Activated naive CD8-positive, alpha-beta T cell treated with anti-CD3 and anti-CD28 coated beads, Interleukin-2, amount 10 ng/mL, durations not matched to agents 7 days and 5 days (primary cell): ENCODE measurements around the gene INKA2. TPM values are rescaled to one million over a fixed set of nuclear protein-coding genes. Genes with fewer than 3 reads are reported as not detected.

ENCODE experiments used
- ATAC-seq: fragments of 150-1000 bp; cut with Tn5 transposase; one replicate; pipeline ENCODE4 v1.10.0; 2021; ENCODE audit warnings: low read depth, moderate library complexity
- POLR2A ChIA-PET: fragments of 350-600 bp; sonication (Branson Sonifier 250); formaldehyde crosslinking; loops from one replicate; lab custom pipeline; 2021; ENCODE audit warnings: antibody characterized with exemption; lab: Charles Lee
- DNase-seq: peaks from one replicate; pipeline ENCODE4 v3.0.0; 2021
- H3K27ac Mint-ChIP-seq: one replicate; pipeline ENCODE4 v1.8.0; 2022; ENCODE audit warnings: mild to moderate bottlenecking, mixed read lengths
- H3K27me3 Mint-ChIP-seq: one replicate; pipeline ENCODE4 v1.8.0; 2022; ENCODE audit warnings: mild to moderate bottlenecking, moderate library complexity, mixed read lengths
- H3K36me3 Mint-ChIP-seq: one replicate; pipeline ENCODE4 v1.8.0; 2021; ENCODE audit warnings: mild to moderate bottlenecking, mixed read lengths
- H3K4me1 Mint-ChIP-seq: one replicate; pipeline ENCODE4 v1.8.0; 2021; ENCODE audit warnings: mixed read lengths
- H3K4me3 Mint-ChIP-seq: one replicate; pipeline ENCODE4 v1.8.0; 2022; ENCODE audit warnings: mild to moderate bottlenecking, moderate library complexity, mixed read lengths
- H3K9me3 Mint-ChIP-seq: one replicate; pipeline ENCODE4 v1.8.0; 2021; ENCODE audit warnings: mixed read lengths
- total RNA-seq, 2 experiments: library from RNA; stranded (reverse); gene quantifications; one replicate each; pipeline ENCODE4 v1.2.3, GENCODE V29; 2021

Gene INKA2
- total RNA-seq, 2 experiments from 2014 or later = 1.6 to 2.0 TPM

DNA sequence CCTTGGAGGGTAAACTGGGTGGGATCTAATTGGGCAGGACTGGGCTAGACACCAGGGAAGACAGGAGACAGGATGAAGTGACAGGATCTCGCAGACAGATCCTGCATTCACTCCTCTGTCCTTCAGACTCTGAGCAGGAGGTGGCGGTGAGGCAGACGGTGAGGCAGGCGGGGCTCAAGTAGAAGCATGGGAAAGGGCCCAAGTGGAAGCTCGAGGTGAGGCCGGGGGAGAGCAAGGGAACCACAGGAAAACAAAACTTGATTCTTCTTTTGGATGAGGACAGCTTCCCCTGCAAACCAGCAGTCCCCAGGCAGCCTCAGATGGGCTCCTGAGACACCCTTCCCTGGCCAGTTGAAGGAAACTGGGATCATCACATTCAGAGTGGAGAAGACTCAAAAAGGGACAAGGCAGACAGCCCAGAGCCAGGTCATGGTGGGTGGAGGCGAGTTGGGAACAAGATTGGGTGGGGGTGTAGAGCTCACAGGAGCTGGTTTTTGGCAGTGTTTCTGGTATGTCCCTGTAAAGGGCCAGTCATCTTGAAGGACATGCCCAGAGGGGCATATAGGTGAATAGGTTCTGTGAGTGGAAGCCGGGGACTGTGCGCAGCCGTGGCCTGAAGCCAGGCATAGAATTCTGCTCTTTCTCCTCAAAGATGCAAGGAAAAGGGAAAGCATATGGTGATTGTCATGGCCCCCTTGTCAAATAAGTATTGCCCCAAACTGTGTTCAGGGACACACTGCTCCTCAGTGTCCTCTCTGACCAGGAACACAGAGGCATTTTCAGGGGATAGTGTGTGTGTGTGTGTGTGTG, 18.0 kb downstream of the INKA2 start:
- ATAC-seq = no peak
- Mint-ChIP-seq H3K9me3 (no peaks in the 10 kb centered on the region), H3K4me1 (peaks cover 5% of the 10 kb centered on the region), H3K4me3 (no peak overlapping the region), H3K27me3 (no peaks in the 10 kb centered on the region), H3K36me3 (peaks cover 12% of the 10 kb centered on the region), H3K27ac (no peak overlapping the region)
- no peak for DNase-seq
- POLR2A ChIA-PET = no interaction called here

DNA sequence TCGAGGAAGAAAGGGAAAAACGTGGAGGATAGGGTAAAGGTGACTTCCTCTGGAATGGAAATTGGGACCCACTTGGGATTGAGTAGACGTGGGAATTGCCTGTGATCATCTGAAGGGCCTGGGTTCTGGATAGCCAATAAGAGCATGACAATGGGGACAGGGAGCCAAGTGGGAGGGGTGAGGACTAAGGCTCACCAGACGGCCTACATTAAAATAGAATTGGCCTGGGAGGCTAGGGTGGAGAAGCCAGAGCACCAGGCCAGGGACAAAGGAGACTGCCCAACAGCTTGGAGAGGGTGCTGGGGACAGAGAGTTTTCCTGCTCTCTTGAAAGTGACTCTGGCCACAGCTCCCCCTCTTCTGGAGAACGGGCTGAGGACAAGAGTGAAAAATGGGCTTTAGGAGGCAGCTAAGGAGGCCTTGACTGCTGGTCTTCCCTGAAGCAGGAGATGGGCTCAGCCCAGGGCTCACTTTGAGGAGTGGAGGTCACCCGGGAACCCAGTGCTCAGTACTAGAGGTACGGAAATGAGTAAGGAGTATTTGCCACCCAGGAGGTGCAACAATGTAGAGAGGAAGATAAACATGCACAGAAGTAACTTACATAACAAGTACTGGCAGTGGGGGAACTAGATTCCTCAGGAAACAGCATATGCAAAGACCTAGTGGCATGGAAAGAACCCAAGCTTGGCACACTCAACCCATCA, 18.8 kb downstream of the INKA2 start:
- Mint-ChIP-seq H3K36me3 (peaks cover 12% of the 10 kb centered on the region), H3K27me3 (no peaks in the 10 kb centered on the region), H3K9me3 (no peaks in the 10 kb centered on the region), H3K4me1 (peaks cover 5% of the 10 kb centered on the region), H3K27ac (no peak overlapping the region), H3K4me3 (no peak overlapping the region)
- no peak for ATAC-seq
- no peak for DNase-seq
- POLR2A ChIA-PET = no interaction called here

DNA sequence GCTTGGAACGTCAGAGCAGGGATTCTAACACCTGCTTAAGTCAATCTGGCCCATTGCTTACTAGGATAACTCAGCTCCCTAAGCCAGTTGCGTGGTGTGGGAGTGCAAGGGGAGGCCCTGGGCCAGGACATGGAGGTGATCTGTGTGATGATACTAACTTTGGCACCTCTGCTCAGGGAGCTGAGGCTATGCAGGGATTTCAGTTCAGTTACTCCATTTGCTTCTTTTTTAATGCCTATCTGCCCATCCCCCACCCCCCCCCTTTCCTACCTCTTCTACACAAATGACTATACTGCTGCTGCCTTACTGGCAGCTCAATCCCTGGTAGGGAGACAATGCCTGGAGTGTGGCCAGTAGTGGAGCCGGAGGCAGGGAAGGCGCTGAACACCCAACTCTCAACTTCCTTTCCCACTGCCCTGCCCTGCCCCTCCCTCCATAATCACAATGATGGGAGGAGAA, 19.5 kb downstream of the INKA2 start:
- POLR2A ChIA-PET = no interaction called here
- H3K27ac Mint-ChIP-seq = no peak overlapping the region
- no peak for ATAC-seq

DNA sequence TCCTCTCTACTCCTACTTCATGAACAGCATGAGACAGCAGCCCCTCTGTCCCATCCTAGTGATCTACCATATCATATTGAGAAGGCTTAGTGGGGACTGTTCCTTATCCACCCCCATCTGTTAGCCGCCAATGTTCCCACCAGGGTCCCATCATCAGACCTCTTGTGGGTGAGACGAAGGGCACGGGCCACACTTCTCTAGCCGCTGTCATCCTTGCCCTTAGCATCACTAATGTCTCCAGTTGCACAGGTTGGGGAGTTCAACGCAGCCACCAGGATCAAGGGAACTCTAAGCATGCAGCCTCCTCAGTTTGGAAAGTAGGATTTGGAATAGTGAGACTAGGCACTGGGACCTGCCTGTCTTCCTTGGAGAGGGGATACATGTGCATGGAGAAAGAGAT, 20.1 kb downstream of the INKA2 start:
- ATAC-seq (no peak), DNase-seq (no peak)
- POLR2A ChIA-PET = no interaction called here
- Mint-ChIP-seq H3K9me3 (no peaks in the 10 kb centered on the region), H3K27ac (no peak overlapping the region), H3K36me3 (peaks cover 13% of the 10 kb centered on the region), H3K27me3 (no peaks in the 10 kb centered on the region), H3K4me3 (no peak overlapping the region), H3K4me1 (peaks cover 5% of the 10 kb centered on the region)

More for the DNA sequence above, 19.5 kb downstream of the INKA2 start:
- peaks cover 5% of the 10 kb centered on the region for H3K4me1 Mint-ChIP-seq
- H3K9me3 Mint-ChIP-seq = no peaks in the 10 kb centered on the region
- no peak for DNase-seq
- no peaks in the 10 kb centered on the region for H3K27me3 Mint-ChIP-seq
- peaks cover 13% of the 10 kb centered on the region for H3K36me3 Mint-ChIP-seq
- H3K4me3 Mint-ChIP-seq = no peak overlapping the region

DNA sequence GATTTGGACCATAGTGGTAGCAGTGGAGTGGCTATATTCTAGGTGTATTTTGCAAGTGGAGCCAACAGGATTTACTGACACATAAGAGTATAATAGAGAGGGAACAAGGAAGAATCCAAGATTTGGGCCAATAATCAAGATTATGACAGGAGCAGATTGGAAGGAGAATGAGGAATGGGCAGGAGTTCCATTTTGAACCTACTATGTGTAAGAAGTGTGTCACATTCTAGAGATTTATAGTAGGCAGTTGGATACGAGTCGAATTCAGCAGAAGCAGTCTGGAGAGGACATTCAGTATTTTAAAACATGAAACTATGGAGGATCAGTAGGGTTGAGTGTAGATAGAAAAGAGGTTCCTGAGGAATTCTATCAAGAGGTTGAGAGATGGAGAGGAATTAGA, 21.7 kb downstream of the INKA2 start:
- no peak overlapping the region for H3K27ac Mint-ChIP-seq
- no peak for ATAC-seq
- DNase-seq = no peak
- peaks cover 13% of the 10 kb centered on the region for H3K36me3 Mint-ChIP-seq
- POLR2A ChIA-PET = no interaction called here
- H3K4me1 Mint-ChIP-seq = peaks cover 4% of the 10 kb centered on the region
- H3K9me3 Mint-ChIP-seq = no peaks in the 10 kb centered on the region
- no peak overlapping the region for H3K4me3 Mint-ChIP-seq
- no peaks in the 10 kb centered on the region for H3K27me3 Mint-ChIP-seq

DNA sequence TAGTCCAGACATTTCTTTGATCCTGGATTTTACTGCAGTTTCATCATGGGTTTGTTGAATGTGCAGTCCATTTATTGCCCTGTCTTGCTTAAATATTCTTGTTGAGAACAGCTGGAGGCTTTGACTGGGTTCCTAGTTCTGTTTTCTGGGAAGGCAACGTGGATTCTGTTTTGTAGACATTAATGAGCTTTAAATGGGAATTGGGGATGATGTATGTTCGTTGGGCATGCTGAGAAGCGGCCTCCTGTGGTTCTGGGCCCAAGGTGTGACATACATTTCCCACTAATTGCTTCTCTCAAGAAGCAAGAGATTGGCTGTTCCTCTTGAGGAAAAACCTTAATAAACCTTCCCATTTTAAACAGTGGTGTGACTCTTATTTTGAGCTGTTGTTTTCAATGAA, 22.9 kb downstream of the INKA2 start:
- peaks cover 13% of the 10 kb centered on the region for H3K36me3 Mint-ChIP-seq
- no peak overlapping the region for H3K27ac Mint-ChIP-seq
- no peak overlapping the region for H3K4me3 Mint-ChIP-seq
- no peaks in the 10 kb centered on the region for H3K27me3 Mint-ChIP-seq
- peaks cover 4% of the 10 kb centered on the region for H3K4me1 Mint-ChIP-seq
- POLR2A ChIA-PET = no interaction called here
- H3K9me3 Mint-ChIP-seq = no peaks in the 10 kb centered on the region
- DNase-seq (no peak), ATAC-seq (no peak)

DNA sequence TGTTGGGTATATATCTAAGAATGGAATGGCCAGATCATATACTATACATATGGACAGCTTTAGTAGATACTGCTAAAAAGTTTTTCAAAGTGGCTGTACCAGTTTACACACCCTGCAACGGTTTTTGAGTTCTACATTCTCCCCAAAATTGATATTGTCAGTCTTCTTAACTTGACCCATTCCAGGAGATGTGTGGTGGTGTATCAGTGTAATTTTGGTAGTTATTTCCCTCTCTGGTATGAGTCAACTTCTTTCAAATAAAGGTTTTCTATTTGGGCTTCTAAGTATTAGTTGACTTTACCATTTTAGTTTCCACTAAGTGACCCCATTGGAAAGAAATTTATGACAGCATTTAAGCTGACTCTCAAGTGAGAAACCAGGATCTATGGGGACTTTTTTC, 29.2 kb downstream of the INKA2 start:
- ATAC-seq (no peak), DNase-seq (no peak)
- Mint-ChIP-seq H3K9me3 (no peaks in the 10 kb centered on the region), H3K36me3 (peaks cover 8% of the 10 kb centered on the region), H3K27me3 (no peaks in the 10 kb centered on the region), H3K27ac (no peak overlapping the region), H3K4me1 (peaks cover 2% of the 10 kb centered on the region), H3K4me3 (no peak overlapping the region)
- POLR2A ChIA-PET = no interaction called here

DNA sequence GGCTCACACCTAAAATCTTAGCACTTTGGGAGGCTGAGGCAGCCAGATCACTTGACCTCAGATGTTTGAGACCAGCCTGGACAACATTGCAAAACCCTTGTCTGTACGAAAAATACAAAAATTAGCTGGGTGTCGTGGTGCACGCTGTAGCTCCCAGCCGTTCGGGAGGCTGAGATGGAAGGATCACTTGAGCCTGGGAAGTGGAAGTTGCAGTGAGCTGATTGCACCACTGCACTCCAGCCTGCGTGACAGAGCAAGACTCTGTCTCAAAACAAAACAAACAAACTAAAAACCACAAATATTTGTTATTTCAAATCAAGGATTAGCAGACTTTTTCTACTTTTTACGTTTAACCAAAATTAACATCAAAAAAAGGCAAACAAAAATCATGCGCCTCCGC, 31.3 kb downstream of the INKA2 start:
- Mint-ChIP-seq H3K4me1 (peaks cover 5% of the 10 kb centered on the region), H3K27ac (peak overlapping the region; percentile 68), H3K9me3 (no peaks in the 10 kb centered on the region), H3K4me3 (no peak overlapping the region), H3K27me3 (no peaks in the 10 kb centered on the region), H3K36me3 (peaks cover 16% of the 10 kb centered on the region)
- no peak for ATAC-seq
- no peak for DNase-seq
- POLR2A ChIA-PET = no interaction called here

DNA sequence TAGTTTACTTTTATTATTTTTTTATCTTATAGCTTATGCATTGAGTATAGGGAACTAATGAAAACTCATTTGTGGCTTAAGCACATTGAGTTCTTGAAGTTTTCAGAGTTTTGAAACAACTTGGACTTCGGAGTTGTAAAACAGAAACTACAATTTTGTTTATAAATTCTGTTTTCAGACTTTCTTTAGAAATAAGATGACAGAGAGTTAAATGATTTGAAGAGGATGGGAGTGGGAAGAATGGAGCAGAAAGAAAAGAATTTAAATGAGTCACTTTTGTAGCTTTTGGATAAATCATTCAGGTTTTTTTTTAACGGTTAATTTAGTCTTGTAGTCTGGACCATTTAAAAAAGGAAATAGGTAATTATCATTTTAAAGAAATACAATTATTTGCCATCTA, 32.3 kb downstream of the INKA2 start:
- DNase-seq (no peak), ATAC-seq (no peak)
- POLR2A ChIA-PET = no interaction called here
- Mint-ChIP-seq H3K4me1 (peaks cover 7% of the 10 kb centered on the region), H3K27ac (peak overlapping the region; percentile 34), H3K36me3 (peaks cover 21% of the 10 kb centered on the region), H3K4me3 (no peak overlapping the region), H3K9me3 (no peaks in the 10 kb centered on the region), H3K27me3 (no peaks in the 10 kb centered on the region)

DNA sequence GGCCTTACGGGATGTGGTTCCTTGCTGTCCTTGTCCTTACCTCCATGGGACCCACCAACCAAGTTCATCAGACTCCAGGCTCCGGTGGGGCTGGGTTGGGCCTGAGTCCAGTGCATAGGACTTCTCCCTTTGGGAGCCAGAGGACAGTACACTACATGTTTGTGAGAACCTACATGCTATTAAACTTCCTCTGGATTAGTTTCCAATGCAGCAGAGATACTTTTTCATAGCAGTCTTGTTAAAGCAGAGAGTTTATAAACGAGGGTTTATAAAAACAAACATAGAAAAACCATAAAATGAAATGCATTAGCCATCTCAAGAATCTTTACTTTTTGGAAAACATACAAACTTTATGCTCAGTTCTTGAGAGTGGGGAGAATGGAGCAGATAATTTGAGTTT, 33.4 kb downstream of the INKA2 start:
- H3K36me3 Mint-ChIP-seq = peaks cover 29% of the 10 kb centered on the region

DNA sequence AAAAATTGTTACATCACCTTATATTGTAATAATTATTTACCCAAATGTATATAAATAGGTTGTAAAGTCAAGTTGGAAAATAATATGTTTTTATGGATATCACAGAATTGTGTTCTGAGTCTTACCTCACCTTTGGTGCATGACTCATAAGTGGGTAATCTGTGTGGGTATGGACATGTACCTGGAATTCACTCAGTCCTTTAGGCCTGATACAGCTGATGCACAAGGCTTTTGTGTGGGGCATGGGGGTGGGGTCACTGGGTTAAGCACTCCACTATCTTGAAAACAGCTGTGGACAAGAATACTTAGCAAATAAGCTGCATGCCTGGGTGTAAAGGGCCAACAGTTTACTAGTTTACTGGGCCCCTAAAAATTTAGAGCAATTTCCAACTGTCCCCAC, 34.4 kb downstream of the INKA2 start:
- H3K36me3 Mint-ChIP-seq = peaks cover 39% of the 10 kb centered on the region
- POLR2A ChIA-PET = no interaction called here
- no peaks in the 10 kb centered on the region for H3K9me3 Mint-ChIP-seq
- peaks cover 10% of the 10 kb centered on the region for H3K4me1 Mint-ChIP-seq
- no peak overlapping the region for H3K27ac Mint-ChIP-seq
- no peaks in the 10 kb centered on the region for H3K27me3 Mint-ChIP-seq
- H3K4me3 Mint-ChIP-seq = no peak overlapping the region
- DNase-seq (no peak), ATAC-seq (peak; percentile 47)

More for the DNA sequence above, 33.4 kb downstream of the INKA2 start:
- ATAC-seq (no peak), DNase-seq (no peak)
- H3K4me1 Mint-ChIP-seq = peaks cover 9% of the 10 kb centered on the region
- no peaks in the 10 kb centered on the region for H3K27me3 Mint-ChIP-seq
- POLR2A ChIA-PET = no interaction called here
- no peak overlapping the region for H3K27ac Mint-ChIP-seq
- H3K4me3 Mint-ChIP-seq = no peak overlapping the region
- H3K9me3 Mint-ChIP-seq = no peaks in the 10 kb centered on the region

DNA sequence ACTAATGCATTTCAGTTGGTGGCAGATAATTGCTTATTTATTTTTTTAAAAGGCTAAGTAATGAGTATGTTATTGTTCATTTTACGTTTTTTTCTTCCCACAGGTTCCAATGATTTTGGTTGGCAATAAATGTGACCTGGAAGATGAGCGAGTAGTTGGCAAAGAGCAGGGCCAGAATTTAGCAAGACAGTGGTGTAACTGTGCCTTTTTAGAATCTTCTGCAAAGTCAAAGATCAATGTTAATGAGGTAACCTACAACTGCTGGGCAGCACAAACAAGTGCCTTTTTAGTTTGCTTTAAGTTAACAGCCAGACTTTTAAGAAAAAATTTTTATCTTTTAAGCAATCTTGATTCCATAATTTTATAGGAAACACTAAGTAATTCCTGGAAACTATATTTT, 35.0 kb downstream of the INKA2 start:
- no peak for ATAC-seq
- no peak for DNase-seq
- peaks cover 43% of the 10 kb centered on the region for H3K36me3 Mint-ChIP-seq
- no peaks in the 10 kb centered on the region for H3K27me3 Mint-ChIP-seq
- no peak overlapping the region for H3K27ac Mint-ChIP-seq
- H3K4me1 Mint-ChIP-seq = peaks cover 10% of the 10 kb centered on the region
- H3K4me3 Mint-ChIP-seq = no peak overlapping the region
- H3K9me3 Mint-ChIP-seq = no peaks in the 10 kb centered on the region
- POLR2A ChIA-PET = no interaction called here

DNA sequence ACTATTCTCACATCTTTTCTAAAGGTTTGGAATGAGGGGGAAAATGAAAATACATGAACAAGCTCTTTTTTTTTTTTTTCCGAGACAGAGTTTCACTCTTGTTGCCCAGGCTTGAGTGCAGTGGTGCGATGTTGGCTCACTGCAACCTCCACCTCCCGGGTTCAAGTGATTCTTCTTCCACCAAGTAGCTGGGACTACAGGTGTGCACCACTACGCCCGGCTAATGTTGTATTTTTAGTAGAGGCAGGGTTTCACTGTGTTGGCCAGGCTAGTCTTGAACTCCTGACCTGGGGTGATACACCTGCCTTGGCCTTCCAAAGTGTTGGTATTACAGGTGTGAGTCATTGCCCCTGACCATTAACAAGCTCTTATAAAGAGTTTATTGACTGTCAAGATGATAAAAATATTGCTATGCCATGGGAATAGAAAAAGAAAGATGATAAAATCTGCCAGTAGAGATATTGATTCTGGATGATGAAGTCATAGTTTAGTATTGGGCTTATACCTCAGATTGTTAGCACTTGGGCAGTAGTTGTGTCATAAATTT, 36.6 kb downstream of the INKA2 start:
- Mint-ChIP-seq H3K4me1 (peaks cover 10% of the 10 kb centered on the region), H3K4me3 (no peak overlapping the region), H3K36me3 (peaks cover 46% of the 10 kb centered on the region), H3K27me3 (no peaks in the 10 kb centered on the region), H3K9me3 (no peaks in the 10 kb centered on the region), H3K27ac (no peak overlapping the region)
- DNase-seq (no peak), ATAC-seq (no peak)
- POLR2A ChIA-PET = no interaction called here

DNA sequence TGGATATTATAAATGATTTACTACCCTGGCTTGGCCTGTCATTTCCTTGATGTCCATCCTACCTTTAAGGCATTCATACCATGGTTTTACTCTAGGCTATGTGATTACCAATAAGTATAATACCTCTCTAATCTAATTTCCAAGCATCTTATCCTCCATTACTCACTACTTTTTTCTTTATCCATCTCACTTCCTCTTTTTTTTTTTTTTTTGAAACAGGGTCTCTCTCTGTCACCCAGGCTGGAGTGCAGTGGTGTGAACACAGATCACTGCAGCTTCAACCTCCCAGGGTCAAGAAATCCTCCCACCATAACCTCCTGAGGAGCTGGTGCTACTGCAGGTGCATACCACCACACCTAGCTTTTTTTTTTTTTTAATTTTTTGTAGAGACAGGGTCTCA, 39.9 kb downstream of the INKA2 start:
- Mint-ChIP-seq H3K27me3 (no peaks in the 10 kb centered on the region), H3K36me3 (peaks cover 51% of the 10 kb centered on the region), H3K4me1 (peaks cover 21% of the 10 kb centered on the region), H3K9me3 (no peaks in the 10 kb centered on the region), H3K27ac (no peak overlapping the region), H3K4me3 (no peak overlapping the region)
- DNase-seq (no peak), ATAC-seq (no peak)
- POLR2A ChIA-PET = no interaction called here
